Pons (tissue), 1 donor: Measurements from ENCODE around the gene PPP2R5C.
A peak's percentile ranks its signal among the peaks of the same experiment; 100 is the strongest.

Experiments used
- DNase-seq: peaks from one replicate; pipeline ENCODE4 v3.0.0-alpha.2; 2016; ENCODE audit warnings: low spot score

Gene PPP2R5C

DNA sequence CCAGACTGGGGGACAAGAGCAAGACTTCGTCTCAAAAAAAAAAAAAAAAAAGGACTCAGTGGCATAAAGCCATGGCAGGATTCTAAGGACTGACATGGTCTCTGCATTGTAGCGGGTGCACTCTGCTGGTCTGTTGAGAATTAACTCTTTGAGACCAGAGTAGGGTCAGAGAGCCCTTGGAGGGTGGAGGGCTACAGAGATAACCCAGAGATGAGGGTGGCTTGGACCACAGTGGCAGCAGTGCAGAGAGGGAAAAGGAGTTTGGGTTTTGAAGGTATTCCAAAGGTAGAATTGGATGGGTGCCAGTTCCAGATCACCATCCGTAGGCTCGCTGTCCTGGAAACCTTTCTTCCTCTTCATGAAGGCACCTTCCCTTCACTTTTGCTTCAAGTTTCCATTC, 188.6 kb downstream of the PPP2R5C start:
- DNase-seq: no peak

DNA sequence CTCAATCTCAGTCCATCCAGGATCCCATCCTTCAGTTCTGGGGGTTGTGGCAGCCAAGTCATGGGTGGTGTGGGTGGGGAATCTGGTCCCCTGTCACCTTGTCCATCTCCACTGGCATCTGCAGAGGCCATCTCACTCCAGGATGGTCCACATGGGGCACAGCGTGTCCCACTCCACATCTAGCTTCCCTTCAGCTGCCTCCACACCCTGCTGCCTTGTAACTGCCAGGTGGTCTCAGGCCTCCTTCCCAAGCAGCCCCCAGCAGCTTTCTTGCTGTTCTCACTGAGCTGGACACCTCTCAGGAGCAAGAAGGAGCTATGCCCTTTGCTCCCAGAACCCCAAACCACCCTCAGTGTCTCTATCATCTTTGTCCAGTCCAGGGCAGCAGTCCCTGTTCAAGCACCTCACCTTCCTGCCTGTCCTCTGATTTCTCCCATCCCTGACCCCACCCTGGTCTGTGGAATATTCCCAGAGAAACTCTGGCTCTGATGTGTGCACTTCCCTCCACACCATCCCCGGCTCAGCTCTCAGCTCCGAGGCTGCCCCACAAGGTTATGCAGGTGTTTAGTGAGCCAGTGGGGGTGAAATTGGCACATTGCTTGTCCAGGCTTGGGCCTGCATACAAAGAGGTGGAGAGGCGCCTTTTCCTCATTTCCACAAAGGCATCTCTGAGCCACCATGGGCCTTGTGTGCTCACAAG, 189.2 kb downstream of the PPP2R5C start:
- DNase-seq: no peak

DNA sequence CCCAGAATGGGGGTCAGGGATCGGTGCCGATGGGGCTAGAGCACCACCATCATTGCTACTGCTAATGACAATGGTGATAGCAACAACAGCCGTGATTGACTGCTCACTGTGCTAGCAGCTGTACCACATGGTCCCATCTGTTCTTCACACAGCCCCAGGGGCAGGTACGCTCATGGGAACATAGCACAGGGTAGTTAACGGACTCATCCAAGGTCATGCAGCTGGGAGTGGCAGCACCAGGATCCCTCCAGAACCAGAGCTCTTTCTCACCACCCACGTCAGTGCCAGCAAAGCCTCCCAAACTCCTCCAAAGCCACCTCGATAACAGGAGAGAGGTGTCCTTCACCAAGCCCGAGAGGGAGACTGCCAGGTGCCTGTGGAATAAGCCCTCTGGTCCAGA, 191.6 kb downstream of the PPP2R5C start:
- no peak for DNase-seq

- DNase-seq: no peak
These were observed 193.0 kb downstream of the PPP2R5C start for GRCh38 chr14:101954501-101954900.

- no peak for DNase-seq
These were observed 194.2 kb downstream of the PPP2R5C start for GRCh38 chr14:101955695-101956161.

DNA sequence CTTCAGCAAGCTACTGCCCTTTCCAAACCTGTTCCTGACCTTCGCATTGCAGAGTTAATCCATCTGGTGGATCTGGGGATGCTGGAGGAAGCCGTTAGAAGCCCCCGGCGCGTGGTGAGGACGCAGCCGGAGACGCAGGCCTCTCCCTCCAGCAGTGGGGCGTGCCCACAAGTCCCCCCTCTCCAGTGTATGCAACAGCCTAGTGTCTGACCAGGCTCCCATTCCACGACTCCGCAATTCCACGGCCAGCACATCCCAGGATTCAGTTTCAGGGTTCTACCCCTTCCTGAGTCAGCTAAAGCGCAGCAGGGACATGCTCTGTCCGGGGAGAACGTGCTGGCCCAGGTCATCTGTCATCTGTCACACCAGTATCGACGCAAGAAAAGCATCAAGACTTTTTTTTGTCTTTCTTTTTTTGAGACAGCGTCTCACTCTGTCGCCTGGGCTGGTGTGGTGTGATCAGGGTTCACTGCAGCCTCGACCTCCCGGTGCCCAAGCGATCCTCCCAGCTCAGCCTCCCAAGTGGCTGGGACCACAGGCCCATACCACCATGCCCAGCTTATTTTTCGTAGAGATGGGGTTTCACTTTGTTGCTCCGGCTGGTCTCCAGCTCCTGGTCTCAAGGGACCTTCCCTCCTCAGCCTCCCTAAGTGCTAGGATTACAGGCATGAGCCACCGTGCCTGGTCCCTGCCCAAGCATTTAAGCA, 194.8 kb downstream of the PPP2R5C start:
- no peak for DNase-seq

DNA sequence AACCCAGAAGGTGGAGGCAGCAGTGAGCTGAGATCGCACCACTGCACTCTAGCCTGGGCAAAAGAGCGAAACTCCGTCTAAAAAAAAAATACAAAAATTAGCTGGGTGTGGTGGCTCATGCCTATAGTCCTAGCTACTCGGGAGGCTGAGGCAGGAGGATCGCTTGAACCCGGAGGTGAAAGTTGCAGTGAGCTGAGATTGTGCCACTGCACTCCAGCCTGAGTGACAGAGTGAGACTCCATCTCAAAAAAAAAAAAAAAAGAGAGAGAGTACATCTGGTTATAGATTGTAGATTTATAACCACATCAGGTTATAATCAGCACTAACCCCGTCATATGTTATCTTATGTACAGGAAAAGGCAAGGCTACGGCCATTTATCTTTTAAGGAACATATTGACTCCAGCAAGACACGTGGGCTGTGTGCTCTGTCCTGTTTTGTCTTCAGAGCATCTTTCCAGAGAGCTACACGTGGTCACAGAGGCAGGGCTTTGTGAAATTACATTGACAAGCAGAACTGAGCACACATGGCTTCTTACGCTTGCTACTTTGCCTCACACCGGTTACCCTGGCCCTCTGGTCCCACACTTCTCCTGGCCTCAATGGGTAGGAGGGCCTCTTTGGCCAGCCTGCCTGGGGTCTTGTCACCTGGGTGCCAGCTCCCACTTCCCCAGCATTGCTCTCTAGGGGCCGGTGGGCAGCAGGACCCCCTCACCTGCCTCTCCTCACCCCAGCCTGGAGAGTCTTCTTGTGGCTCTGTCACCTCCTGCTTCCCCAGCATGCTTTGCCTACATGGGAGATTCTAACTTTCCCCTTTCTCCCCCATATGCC, 196.1 kb downstream of the PPP2R5C start:
- no peak for DNase-seq

DNA sequence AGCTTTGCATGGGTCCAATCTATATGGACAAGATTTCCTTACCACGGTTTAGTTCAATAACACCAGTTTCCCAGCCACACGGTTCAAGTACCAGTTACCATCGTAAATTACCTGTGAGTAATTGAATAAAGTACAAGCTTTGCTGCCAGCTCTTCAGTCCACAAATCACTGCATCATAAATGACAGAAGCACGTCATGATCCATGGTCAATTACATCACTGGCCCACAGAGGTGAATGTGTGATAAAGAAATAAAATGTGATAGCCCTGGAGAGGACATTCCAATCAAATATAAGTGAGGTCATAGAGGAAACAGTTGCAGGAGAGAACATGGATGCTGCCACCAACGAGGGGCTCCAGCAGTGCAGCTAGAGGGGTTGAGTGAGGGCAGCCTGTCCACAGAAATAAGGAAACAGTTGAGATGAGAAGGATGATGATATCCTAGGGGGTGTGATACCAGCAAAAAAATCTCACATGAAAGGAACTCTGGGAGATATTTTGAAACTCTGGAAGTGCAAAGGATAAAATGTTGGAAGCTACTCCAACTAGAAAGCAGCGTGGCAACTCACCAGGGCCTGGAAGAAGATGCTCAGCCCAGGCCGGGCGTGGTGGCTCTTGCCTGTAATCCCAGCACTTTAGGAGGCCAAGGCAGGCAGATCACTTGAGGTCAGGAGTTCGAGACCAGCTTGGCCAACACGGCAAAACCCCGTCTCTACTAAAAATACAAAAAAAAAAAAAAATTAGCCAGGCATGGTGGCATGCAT, 197.1 kb downstream of the PPP2R5C start:
- no peak for DNase-seq

DNA sequence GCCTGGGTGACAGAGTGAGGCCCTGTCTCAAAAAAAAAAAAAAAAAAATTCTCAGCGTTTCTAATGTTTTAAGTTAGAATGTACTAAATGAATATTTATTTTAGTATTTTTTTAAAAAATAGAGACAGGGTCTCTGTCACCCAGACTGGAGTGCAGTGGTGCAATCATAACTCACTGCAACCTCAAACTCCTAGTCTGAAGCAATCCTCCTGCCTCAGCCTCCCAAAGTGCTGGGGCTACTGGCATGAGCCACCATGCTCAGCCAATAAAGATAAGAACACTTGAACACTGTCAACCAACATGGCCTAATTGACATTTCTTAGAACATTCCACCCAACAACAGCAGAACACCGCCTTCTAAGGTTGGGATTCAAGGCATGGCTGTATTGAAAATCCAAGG, 197.8 kb downstream of the PPP2R5C start:
- no peak for DNase-seq

DNA sequence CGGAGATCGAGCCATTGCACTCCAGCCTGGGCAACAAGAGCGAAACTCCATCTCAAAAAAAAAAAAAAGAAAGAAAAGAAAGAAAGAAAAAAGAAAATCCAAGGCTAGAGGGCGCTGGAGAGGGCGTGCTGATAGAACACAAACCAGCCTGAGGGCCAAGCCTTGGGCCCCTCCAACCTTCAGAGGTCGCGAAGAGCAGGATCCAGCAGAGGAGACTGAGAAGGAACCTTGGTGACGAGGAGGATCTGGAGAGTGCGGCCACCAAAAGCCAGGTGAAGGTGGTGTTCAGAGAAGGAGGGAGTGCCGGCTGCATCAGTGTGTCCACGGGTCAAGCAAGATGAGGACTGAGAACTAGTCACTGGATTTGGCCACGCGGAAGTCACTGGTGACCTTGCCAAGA, 198.7 kb downstream of the PPP2R5C start:
- DNase-seq: no peak

DNA sequence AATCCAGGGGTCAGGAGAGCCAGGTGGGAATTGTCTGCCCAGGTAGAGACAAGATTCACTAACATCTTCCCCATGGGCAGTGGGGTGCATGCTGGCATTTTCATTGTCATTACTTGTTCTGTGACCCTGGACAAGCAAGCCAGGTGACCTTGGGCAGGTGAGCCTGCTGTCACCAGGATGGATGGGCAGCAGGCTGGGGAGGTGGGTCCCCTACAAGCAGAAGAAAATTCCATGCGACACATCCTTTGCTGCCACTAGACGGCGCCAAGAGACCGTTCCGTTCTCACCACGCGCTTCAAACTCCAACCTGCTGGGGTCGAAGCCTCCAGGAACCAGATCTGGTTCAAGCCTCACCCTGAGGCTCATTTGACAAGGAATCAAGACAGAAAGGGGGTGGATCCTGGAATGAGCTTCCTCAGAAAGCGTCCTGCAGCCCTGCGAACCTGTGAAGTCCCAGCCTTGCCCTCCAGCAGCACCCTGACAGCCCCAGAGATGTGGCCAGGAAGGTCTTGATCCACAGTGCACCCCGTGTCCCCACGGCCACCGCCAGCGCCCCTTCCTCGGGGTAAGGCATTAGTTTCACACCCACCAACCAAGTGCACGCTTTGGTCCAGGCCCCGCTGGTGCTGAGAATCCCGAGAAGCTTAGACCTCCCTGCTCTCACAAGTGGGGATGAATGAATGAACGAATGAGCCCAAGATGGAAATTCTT, 199.7 kb downstream of the PPP2R5C start:
- peak; percentile 71 for DNase-seq

- no peak for DNase-seq
These were observed 200.4 kb downstream of the PPP2R5C start for GRCh38 chr14:101961746-101962502.

- peak; percentile 62 for DNase-seq
These were observed 201.0 kb downstream of the PPP2R5C start for GRCh38 chr14:101962503-101962874.

DNA sequence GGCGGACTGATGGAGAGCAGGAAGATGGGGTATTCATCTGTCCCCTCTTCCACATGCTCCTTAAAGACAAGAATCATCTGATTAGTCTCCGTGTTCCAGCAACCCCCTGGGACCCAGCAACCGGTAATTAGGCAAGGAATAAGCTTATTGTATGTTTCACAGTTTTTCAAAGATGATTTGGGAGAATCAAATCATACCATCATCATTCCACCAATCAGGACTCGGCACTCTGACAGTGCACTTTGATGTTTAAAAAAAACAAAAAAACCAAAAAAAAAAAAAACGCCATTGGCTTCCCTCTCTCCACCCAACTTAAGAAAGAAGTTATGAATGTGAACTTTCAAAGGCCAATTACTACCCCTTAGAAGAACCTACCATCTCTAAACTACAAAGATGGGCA, 201.5 kb downstream of the PPP2R5C start:
- no peak for DNase-seq

GRCh38 chr14:101963656-101964296, 202.3 kb downstream of the PPP2R5C start:
- no peak for DNase-seq

- peak; percentile 93 for DNase-seq
These were observed 203.0 kb downstream of the PPP2R5C start, which contains the start of gene DYNC1H1 for GRCh38 chr14:101964297-101965180. DYNC1H1 (plus strand) TSS chr14:101964573; CDS start chr14:101964692, 119 bp downstream.

GRCh38 chr14:101965181-101965544, 203.7 kb downstream of the PPP2R5C start:
- peak; percentile 77 for DNase-seq

DNA sequence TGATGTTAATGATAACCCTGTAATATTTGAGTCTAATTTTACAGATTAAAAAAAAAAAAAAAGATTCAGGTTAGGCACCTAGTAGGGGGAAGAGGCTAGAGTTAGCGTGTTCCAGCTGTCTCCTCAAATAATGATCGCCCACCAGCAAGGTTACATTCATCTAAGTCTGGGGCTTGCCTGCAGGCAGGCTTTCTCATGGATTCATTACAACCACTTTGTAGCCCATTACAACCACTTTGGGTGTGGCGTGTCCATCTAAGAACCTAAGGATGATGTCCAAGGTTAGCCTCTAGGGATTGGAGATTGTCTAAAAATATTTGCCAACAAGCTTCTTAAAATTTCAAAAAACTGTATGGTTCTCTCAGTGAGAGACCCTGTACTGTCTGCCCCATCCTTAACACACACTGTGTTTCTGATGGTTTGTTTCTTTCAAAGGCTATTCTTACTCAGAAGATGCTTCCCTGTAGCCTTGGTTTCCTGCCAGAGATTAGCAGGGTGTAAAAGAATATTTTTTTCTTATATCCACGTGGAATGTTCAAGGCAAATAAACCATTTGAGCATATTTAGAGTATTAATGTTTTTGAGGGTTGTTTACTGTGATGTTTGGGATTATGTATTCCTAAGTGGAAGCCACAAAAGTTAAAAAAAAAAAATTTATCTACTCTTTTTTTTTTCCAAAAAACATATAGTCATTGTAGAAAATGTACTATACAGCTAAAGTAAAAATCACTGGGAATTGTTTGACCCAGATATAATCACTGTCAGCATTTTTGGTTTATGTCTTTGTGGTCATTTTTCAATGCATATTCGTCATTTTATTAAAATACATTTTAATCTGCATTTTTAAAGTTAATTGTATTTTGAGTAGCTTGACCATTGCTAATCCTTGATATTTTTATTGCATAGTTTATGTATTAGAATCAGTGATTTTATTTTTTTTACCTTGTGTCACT, 204.5 kb downstream of the PPP2R5C start:
- no peak for DNase-seq
